GM18951 (cell line): ENCODE data around the gene POC1A.
"Not testable (repeated sequence)": the region's sequence is repeated elsewhere in the genome, so short reads cannot be mapped to it uniquely, and the experiment has no call there.

Experiments used
- POLR2A ChIP-seq: IDR thresholded peaks from 4 replicates; pipeline ENCODE4 v1.6.1; 2011; ENCODE audit warnings: mild to moderate bottlenecking; ENCODE audit not compliant: insufficient read length, insufficient read depth; ENCODE audit errors: extremely low read depth
- in situ Hi-C: fragments of 300-500 bp; cut with MboI; formaldehyde crosslinking; loops from one replicate; pipeline ENCODE4 v1.12.0; 2022; ENCODE audit warnings: low sequenced_read_pairs, mixed read lengths, inconsistent platforms; ENCODE audit not compliant: unreplicated experiment

POC1A gene

GRCh38 chr3:52046902-52047239 lies 107.4 kb downstream of the POC1A start:
- no peak for TF ChIP-seq POLR2A
- in situ Hi-C loops = no loop called here

- in situ Hi-C loops = no loop called here
- no peak for TF ChIP-seq POLR2A
Observed at GRCh38 chr3:52046186-52046901, 107.9 kb downstream of the POC1A start.

GRCh38 chr3:52044869-52045619 lies 109.2 kb downstream of the POC1A start:
- in situ Hi-C loops = no loop called here
- no peak for TF ChIP-seq POLR2A

GRCh38 chr3:52043750-52044149 lies 110.5 kb downstream of the POC1A start:
- in situ Hi-C loops = no loop called here
- no peak for TF ChIP-seq POLR2A

GRCh38 chr3:52043039-52043438 lies 111.2 kb downstream of the POC1A start:
- in situ Hi-C loops = not testable (repeated sequence)

- in situ Hi-C loops = no loop called here
- no peak for TF ChIP-seq POLR2A
Observed at GRCh38 chr3:52041118-52041731, 113.0 kb downstream of the POC1A start.

- in situ Hi-C loops = no loop called here
- TF ChIP-seq POLR2A = no peak
Observed at GRCh38 chr3:52040600-52040999, 113.6 kb downstream of the POC1A start.

- no peak for TF ChIP-seq POLR2A
- in situ Hi-C loops = no loop called here
Observed at GRCh38 chr3:52039846-52040245, 114.4 kb downstream of the POC1A start.

- no peak for TF ChIP-seq POLR2A
- in situ Hi-C loops = no loop called here
Observed at GRCh38 chr3:52039426-52039825, 114.8 kb downstream of the POC1A start.

- in situ Hi-C loops = no loop called here
- no peak for TF ChIP-seq POLR2A
Observed at GRCh38 chr3:52038227-52038626, 116.0 kb downstream of the POC1A start.

- in situ Hi-C loops = no loop called here
- no peak for TF ChIP-seq POLR2A
Observed at GRCh38 chr3:52037291-52037690, 116.9 kb downstream of the POC1A start.

GRCh38 chr3:52036829-52037228 lies 117.4 kb downstream of the POC1A start:
- no peak for TF ChIP-seq POLR2A
- in situ Hi-C loops = no loop called here

- in situ Hi-C loops = no loop called here
- no peak for TF ChIP-seq POLR2A
Observed at GRCh38 chr3:52036222-52036694, 118.0 kb downstream of the POC1A start.

- in situ Hi-C loops = no loop called here
- no peak for TF ChIP-seq POLR2A
Observed at GRCh38 chr3:52034651-52035050, 119.6 kb downstream of the POC1A start.

GRCh38 chr3:52034212-52034611 lies 120.0 kb downstream of the POC1A start:
- TF ChIP-seq POLR2A = no peak
- in situ Hi-C loops = no loop called here

GRCh38 chr3:52033748-52034147 lies 120.5 kb downstream of the POC1A start:
- in situ Hi-C loops = not testable (repeated sequence)
